ENCODE results near the gene OLFML2A. TPM values are rescaled to one million over a fixed set of nuclear protein-coding genes. Genes with fewer than 3 reads are reported as not detected.

OLFML2A gene
- total RNA-seq, 1 donor from 2014 or later, result 7.0 TPM

- no peaks in the 10 kb centered on the region for H3K27me3 ChIP-seq (ENCODE audit: control insufficient read depth, insufficient read depth, low read length)
- H3K36me3 ChIP-seq (ENCODE audit: control insufficient read depth, insufficient read depth, low read length), result no peaks in the 10 kb centered on the region
- TF ChIP-seq, protein P1, sequence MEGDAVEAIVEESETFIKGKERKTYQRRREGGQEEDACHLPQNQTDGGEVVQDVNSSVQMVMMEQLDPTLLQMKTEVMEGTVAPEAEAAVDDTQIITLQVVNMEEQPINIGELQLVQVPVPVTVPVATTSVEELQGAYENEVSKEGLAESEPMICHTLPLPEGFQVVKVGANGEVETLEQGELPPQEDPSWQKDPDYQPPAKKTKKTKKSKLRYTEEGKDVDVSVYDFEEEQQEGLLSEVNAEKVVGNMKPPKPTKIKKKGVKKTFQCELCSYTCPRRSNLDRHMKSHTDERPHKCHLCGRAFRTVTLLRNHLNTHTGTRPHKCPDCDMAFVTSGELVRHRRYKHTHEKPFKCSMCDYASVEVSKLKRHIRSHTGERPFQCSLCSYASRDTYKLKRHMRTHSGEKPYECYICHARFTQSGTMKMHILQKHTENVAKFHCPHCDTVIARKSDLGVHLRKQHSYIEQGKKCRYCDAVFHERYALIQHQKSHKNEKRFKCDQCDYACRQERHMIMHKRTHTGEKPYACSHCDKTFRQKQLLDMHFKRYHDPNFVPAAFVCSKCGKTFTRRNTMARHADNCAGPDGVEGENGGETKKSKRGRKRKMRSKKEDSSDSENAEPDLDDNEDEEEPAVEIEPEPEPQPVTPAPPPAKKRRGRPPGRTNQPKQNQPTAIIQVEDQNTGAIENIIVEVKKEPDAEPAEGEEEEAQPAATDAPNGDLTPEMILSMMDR (IDR thresholded peaks at IDR 0.05; ENCODE audit: insufficient read depth, low read length, poor library complexity, severe bottlenecking), result no peak
- no peak overlapping the region for H3K4me3 ChIP-seq (ENCODE audit: low read depth, low read length)
- DNase-seq (ENCODE audit: low read depth), result no peak
Measured at GRCh38 chr9:124757616-124758015, 19.3 kb upstream of the OLFML2A start.

DNA sequence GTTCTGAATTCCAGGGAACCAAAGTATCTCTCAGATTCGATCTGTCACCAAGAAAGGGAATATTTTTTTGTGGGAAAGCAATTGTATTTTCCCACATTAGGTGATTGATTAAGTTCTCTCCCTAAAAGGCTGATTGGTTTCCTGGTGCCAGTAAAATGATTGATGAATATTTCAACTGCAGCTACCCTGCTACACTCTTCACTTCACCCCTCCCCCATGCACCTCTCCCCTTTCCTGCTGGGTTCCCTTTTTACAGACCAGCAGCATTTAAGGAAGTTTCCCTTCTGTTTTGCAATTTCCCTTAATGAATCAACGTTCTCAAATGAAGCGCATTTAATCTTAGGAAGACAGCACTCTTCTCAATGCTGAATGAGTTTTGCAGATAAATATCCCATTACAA lies 18.9 kb upstream of the OLFML2A start:
- Histone ChIP-seq H3K27me3 (ENCODE audit: control insufficient read depth, insufficient read depth, low read length) (no peaks in the 10 kb centered on the region), H3K36me3 (ENCODE audit: control insufficient read depth, insufficient read depth, low read length) (no peaks in the 10 kb centered on the region), H3K4me3 (ENCODE audit: low read depth, low read length) (no peak overlapping the region)
- TF ChIP-seq, protein P1 (IDR thresholded peaks at IDR 0.05; ENCODE audit: insufficient read depth, low read length, poor library complexity, severe bottlenecking), result no peak
- DNase-seq (ENCODE audit: low read depth), result no peak

DNA sequence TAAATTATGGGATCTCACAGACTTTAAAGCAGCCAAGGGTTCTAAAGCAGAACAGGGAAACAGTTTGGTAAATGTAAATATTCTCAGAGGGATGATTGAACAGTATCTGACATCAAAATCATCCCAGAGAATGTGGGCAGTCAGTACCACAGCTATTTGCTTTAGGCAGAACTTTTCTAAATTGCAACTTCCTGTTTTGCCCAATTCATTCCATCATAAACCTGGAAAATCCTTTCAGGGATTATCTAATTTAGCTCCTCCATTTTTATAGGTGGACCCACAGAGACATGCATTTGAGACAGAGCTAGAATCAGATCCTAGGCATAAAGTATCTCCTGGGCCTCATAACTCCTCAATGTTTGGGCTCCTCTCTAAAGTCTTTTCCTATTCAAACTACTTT lies 18.2 kb upstream of the OLFML2A start:
- no peak for DNase-seq (ENCODE audit: low read depth)
- Histone ChIP-seq H3K36me3 (ENCODE audit: control insufficient read depth, insufficient read depth, low read length) (no peaks in the 10 kb centered on the region), H3K27me3 (ENCODE audit: control insufficient read depth, insufficient read depth, low read length) (no peaks in the 10 kb centered on the region), H3K4me3 (ENCODE audit: low read depth, low read length) (no peak overlapping the region)
- TF ChIP-seq, protein P1 (IDR thresholded peaks at IDR 0.05; ENCODE audit: insufficient read depth, low read length, poor library complexity, severe bottlenecking), result no peak

DNA sequence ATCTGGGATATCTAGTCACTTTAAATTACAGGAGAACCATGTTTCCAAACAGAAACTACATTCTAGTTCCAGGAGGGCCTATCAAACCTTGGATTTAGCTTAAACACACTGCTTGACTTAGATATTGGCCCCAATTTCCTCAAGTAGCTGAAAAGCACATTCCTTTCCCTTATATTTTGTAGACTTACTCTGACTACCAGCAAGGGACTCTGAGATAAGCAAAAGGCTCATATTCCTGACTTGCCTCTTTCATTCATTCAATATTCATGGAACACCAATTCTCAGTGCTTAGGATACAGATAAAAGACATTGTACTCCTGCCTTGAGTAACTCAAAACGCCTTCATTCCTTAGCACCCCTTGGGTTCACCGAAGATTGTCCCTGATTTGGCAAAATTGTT lies 17.6 kb upstream of the OLFML2A start:
- TF ChIP-seq, protein P1 (IDR thresholded peaks at IDR 0.05; ENCODE audit: insufficient read depth, low read length, poor library complexity, severe bottlenecking), result no peak
- H3K4me3 ChIP-seq (ENCODE audit: low read depth, low read length), result no peak overlapping the region
- H3K36me3 ChIP-seq (ENCODE audit: control insufficient read depth, insufficient read depth, low read length), result no peaks in the 10 kb centered on the region
- no peak for DNase-seq (ENCODE audit: low read depth)
- H3K27me3 ChIP-seq (ENCODE audit: control insufficient read depth, insufficient read depth, low read length), result no peaks in the 10 kb centered on the region

GRCh38 chr9:124760719-124761118 lies 16.2 kb upstream of the OLFML2A start:
- DNase-seq (ENCODE audit: low read depth), result no peak
- TF ChIP-seq, protein P1 (IDR thresholded peaks at IDR 0.05; ENCODE audit: insufficient read depth, low read length, poor library complexity, severe bottlenecking), result no peak
- no peak overlapping the region for H3K4me3 ChIP-seq (ENCODE audit: low read depth, low read length)
- no peaks in the 10 kb centered on the region for H3K27me3 ChIP-seq (ENCODE audit: control insufficient read depth, insufficient read depth, low read length)
- H3K36me3 ChIP-seq (ENCODE audit: control insufficient read depth, insufficient read depth, low read length), result no peaks in the 10 kb centered on the region

- H3K27me3 ChIP-seq (ENCODE audit: control insufficient read depth, insufficient read depth, low read length), result no peaks in the 10 kb centered on the region
- no peak for DNase-seq (ENCODE audit: low read depth)
Measured at GRCh38 chr9:124761196-124761595, 15.7 kb upstream of the OLFML2A start.

More at GRCh38 chr9:124761196-124761595, 15.7 kb upstream of the OLFML2A start:
- no peak overlapping the region for H3K4me3 ChIP-seq (ENCODE audit: low read depth, low read length)
- TF ChIP-seq, protein P1 (IDR thresholded peaks at IDR 0.05; ENCODE audit: insufficient read depth, low read length, poor library complexity, severe bottlenecking), result no peak
- no peaks in the 10 kb centered on the region for H3K36me3 ChIP-seq (ENCODE audit: control insufficient read depth, insufficient read depth, low read length)
